Fibroblast of lung (primary cell): ENCODE data around the gene ZNF569. TPM values are rescaled to one million over a fixed set of nuclear protein-coding genes. Genes with fewer than 3 reads are reported as not detected.
A peak's percentile ranks its signal among the peaks of the same experiment; 100 is the strongest.

Source experiments
- DNase-seq, 2 donors: peaks; one replicate each; pipeline versions ENCODE4 v3.0.0 to v3.0.0-alpha.2; 2010; ENCODE audit warnings: low read depth in 2 of 2
- H2AFZ ChIP-seq: 2 replicates; pipeline ENCODE4 v1.5.1; 2012; ENCODE audit warnings: low read length, control low read depth, inconsistent platforms
- H3K27ac ChIP-seq: 2 replicates; pipeline ENCODE4 v1.5.1; 2011; ENCODE audit warnings: low read length, control low read depth; ENCODE audit not compliant: insufficient read depth
- H3K27me3 ChIP-seq: 2 replicates; pipeline ENCODE4 v1.5.1; 2011; ENCODE audit warnings: mild to moderate bottlenecking, low read length; ENCODE audit not compliant: control insufficient read depth, insufficient read depth
- H3K36me3 ChIP-seq: 2 replicates; pipeline ENCODE4 v1.5.1; 2011; ENCODE audit warnings: low read length; ENCODE audit not compliant: control insufficient read depth, insufficient read depth
- H3K4me1 ChIP-seq: 2 replicates; pipeline ENCODE4 v1.5.1; 2011; ENCODE audit warnings: low read length; ENCODE audit not compliant: control insufficient read depth, insufficient read depth; ENCODE audit errors: extremely low read depth
- H3K4me2 ChIP-seq: 2 replicates; pipeline ENCODE4 v1.5.1; 2011; ENCODE audit warnings: low read length, control low read depth; ENCODE audit not compliant: insufficient read depth; ENCODE audit errors: extremely low read depth
- H3K4me3 ChIP-seq, 4 experiments: fragments of 200-600 bp in 1 of 4; sonication (generic) in 1 of 4; replicated peaks in 1 of 4; 2 replicates each; pipeline ENCODE4 v1.5.1; 2011 to 2016; ENCODE audit warnings: low read length in 4 of 4, low read depth in 3 of 4, mild to moderate bottlenecking in 3 of 4, control low read depth in 2 of 4, inconsistent platforms in 1 of 4, mixed read lengths in 1 of 4; ENCODE audit not compliant: insufficient read depth in 1 of 4; ENCODE audit errors: control extremely low read depth in 1 of 4
- H3K79me2 ChIP-seq: 2 replicates; pipeline ENCODE4 v1.5.1; 2012; ENCODE audit warnings: mild to moderate bottlenecking, low read length, inconsistent platforms; ENCODE audit not compliant: control insufficient read depth, insufficient read depth
- H3K9ac ChIP-seq: 2 replicates; pipeline ENCODE4 v1.5.1; 2011; ENCODE audit warnings: mild to moderate bottlenecking, low read length, control low read depth; ENCODE audit not compliant: insufficient read depth
- H3K9me3 ChIP-seq: 2 replicates; pipeline ENCODE4 v1.5.1; 2012; ENCODE audit warnings: low read depth, low read length; ENCODE audit not compliant: control insufficient read depth, insufficient read depth
- H4K20me1 ChIP-seq: 2 replicates; pipeline ENCODE4 v1.5.1; 2011; ENCODE audit warnings: low read length; ENCODE audit not compliant: control insufficient read depth, insufficient read depth; ENCODE audit errors: extremely low read depth
- EZH2 ChIP-seq: IDR thresholded peaks from 2 replicates; pipeline ENCODE4 v1.5.1; 2012; ENCODE audit warnings: low read length, control low read depth, mild to moderate bottlenecking; ENCODE audit errors: missing control alignments
- polyA plus RNA-seq, 2 donors: library from polyadenylated mRNA; depleted of rRNA in 1 of 2; stranded (reverse) in 1 of 2; unstranded in 1 of 2; fragments of >200 nt; gene quantifications; 2 replicates each; pipeline ENCODE4 v1.2.1, GENCODE V29; 2011 to 2012; ENCODE audit warnings: missing spikeins in 1 of 2
- total RNA-seq: library from RNA; depleted of rRNA; stranded (reverse); fragments of >200 nt; gene quantifications from 2 replicates; pipeline ENCODE4 v1.2.1, GENCODE V29; 2014
- TF ChIP-seq, protein P1 (sequence below), 2 donors: IDR thresholded peaks in 1 of 2; conservative IDR thresholded peaks in 1 of 2; 1 replicate in 1 of 2; 2 replicates in 1 of 2; pipeline ENCODE4 v1.5.1; 2011 to 2012; ENCODE audit warnings: low read length in 2 of 2, control low read depth in 1 of 2, inconsistent platforms in 1 of 2, low read depth in 1 of 2, mild to moderate bottlenecking in 1 of 2

ZNF569 gene
- total and polyA plus RNA-seq, 2 donors (not counting 1 experiment from before 2014, with no cell fraction given) = 4.3 to 11.9 TPM

DNA sequence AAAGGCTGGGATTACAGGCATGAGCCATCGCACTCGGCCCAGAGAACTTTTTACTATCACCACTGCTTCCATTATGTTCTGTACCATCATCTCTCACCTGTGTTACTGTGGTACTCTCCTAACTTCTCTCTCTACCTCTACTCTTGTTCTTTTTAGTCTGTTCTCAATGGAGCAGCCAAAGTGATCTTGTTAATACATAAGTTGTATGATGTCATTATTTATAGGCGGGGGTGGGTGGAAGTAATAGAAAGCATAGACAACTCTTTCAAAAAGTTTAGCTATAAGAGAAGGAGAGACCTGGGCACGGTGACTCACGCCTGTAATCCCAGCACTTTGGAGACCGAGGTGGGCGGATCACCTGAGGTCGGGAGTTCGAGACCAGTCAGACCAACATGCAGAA, 4.9 kb upstream of the ZNF569 start:
- H3K27me3 ChIP-seq = no peaks in the 10 kb centered on the region
- H3K9me3 ChIP-seq = no peaks in the 10 kb centered on the region
- H3K36me3 ChIP-seq = peaks cover 6% of the 10 kb centered on the region
- H2AFZ ChIP-seq = no peak overlapping the region
- no peaks in the 10 kb centered on the region for H4K20me1 ChIP-seq
- H3K4me3 ChIP-seq = no peak overlapping the region
- DNase-seq = no peak
- no peak overlapping the region for H3K27ac ChIP-seq
- no peak for TF ChIP-seq EZH2
- TF ChIP-seq, protein P1, sequence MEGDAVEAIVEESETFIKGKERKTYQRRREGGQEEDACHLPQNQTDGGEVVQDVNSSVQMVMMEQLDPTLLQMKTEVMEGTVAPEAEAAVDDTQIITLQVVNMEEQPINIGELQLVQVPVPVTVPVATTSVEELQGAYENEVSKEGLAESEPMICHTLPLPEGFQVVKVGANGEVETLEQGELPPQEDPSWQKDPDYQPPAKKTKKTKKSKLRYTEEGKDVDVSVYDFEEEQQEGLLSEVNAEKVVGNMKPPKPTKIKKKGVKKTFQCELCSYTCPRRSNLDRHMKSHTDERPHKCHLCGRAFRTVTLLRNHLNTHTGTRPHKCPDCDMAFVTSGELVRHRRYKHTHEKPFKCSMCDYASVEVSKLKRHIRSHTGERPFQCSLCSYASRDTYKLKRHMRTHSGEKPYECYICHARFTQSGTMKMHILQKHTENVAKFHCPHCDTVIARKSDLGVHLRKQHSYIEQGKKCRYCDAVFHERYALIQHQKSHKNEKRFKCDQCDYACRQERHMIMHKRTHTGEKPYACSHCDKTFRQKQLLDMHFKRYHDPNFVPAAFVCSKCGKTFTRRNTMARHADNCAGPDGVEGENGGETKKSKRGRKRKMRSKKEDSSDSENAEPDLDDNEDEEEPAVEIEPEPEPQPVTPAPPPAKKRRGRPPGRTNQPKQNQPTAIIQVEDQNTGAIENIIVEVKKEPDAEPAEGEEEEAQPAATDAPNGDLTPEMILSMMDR (conservative IDR thresholded peaks at IDR 0.05 in 1 of 2, IDR thresholded peaks at IDR 0.05 in 1 of 2; ENCODE audit: low read depth in 1 of 2, low read length in 2 of 2) = no peak
- H3K4me1 ChIP-seq = no peaks in the 10 kb centered on the region
- no peak overlapping the region for H3K9ac ChIP-seq
- H3K4me2 ChIP-seq = no peak overlapping the region
- no peaks in the 10 kb centered on the region for H3K79me2 ChIP-seq

DNA sequence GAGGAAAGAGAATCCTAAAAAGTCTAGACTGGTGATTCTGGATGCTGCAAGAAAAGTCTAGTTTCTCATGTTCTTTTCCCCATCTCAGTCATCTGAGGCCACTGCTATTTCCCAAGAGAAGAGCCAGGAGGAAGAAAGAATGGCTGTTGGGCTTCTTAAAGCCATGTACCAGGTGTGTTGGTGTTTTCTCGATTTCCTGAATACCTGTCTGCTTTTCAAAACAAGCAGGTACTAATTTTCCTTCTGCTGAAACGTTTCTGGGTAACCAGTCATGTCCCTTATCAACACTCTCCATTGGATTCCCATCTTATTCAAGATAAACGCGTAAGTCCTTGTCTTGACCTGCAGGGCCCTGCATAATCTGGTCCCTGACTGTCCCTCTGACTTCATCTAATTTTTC, 3.0 kb upstream of the ZNF569 start:
- Histone ChIP-seq H3K27ac (no peak overlapping the region), H3K4me1 (no peaks in the 10 kb centered on the region), H3K79me2 (peaks cover 1% of the 10 kb centered on the region), H4K20me1 (no peaks in the 10 kb centered on the region), H2AFZ (no peak overlapping the region), H3K4me3 (peak overlapping the region; percentile 79 to 97 (median 82)), H3K9ac (no peak overlapping the region), H3K27me3 (no peaks in the 10 kb centered on the region), H3K36me3 (peaks cover 2% of the 10 kb centered on the region), H3K9me3 (no peaks in the 10 kb centered on the region), H3K4me2 (peak overlapping the region; percentile 79)
- TF ChIP-seq, protein P1 (conservative IDR thresholded peaks at IDR 0.05 in 1 of 2, IDR thresholded peaks at IDR 0.05 in 1 of 2; ENCODE audit: low read depth in 1 of 2, low read length in 2 of 2) = no peak
- no peak for TF ChIP-seq EZH2
- DNase-seq = no peak

DNA sequence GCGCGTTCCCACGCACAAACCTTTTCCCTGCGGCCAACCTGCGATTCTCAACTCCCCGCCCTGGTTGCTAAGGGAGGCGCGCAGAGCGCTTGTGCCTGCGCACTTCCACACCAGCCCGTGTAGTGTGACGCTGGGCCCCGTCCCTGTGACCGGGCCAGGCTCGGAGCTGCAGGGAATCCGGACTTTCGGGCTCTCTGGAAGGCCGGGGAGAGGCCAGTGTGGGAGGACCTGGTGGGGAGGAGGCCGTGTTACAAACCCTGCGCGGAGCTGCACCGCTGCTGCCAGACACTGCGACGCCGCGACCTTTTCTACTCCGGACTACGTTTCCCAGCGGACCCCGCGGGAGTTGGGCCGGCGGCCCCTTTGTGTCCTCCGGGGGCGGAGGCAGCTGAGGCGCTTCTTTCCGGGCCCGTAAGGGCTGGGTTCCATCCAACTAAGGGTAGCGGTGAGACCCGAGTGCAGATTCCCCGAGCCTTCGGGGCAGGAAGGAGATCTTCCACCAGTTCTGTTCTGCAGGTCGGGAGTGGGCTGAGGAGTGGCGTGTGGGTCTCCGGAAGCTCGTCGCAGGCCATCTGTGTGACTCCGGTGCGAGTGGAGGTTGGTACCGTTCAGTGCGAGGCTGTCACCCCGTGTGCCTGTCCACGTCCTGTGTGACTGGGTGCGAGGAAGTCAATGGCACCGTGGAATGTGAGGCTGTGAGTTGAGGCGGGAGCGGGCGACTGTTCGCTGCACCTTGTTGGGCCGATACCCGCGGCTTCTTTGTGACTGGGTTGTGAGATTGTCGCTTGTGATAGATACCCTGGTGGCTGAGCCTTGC, 1.9 kb upstream of the ZNF569 start, which contains the start of gene ZNF570:
Gene ZNF570 (plus strand): TSS at position 396 of the 817 bp plus-strand sequence. CDS start 999 bp downstream, outside the sequence.
- H3K4me2 ChIP-seq = peak within 1 kb of the TSS; percentile 79
- H3K27me3 ChIP-seq = no peaks in the 10 kb centered on the region
- peak within 1 kb of the TSS; percentile 79 to 97 (median 82) for H3K4me3 ChIP-seq
- no peak for TF ChIP-seq EZH2
- TF ChIP-seq, protein P1 (conservative IDR thresholded peaks at IDR 0.05 in 1 of 2, IDR thresholded peaks at IDR 0.05 in 1 of 2; ENCODE audit: low read depth in 1 of 2, low read length in 2 of 2) = no peak
- H3K27ac ChIP-seq = peak within 1 kb of the TSS; percentile 70
- DNase-seq = peak; percentile 89 to 90
- H3K79me2 ChIP-seq = peaks cover 1% of the 10 kb centered on the region
- H2AFZ ChIP-seq = peak within 1 kb of the TSS; percentile 100
- peaks cover 2% of the 10 kb centered on the region for H3K36me3 ChIP-seq
- no peaks in the 10 kb centered on the region for H3K9me3 ChIP-seq
- H3K4me1 ChIP-seq = no peaks in the 10 kb centered on the region
- peak within 1 kb of the TSS; percentile 69 for H3K9ac ChIP-seq
- no peaks in the 10 kb centered on the region for H4K20me1 ChIP-seq
